Glutamatergic neuron (in vitro differentiated cells): ENCODE measurements around the gene MACROD1. TPM values are rescaled to one million over a fixed set of nuclear protein-coding genes. Genes with fewer than 3 reads are reported as not detected.

ENCODE experiments used
- DNase-seq: peaks from one replicate; pipeline ENCODE4 v3.0.0; 2022
- H3K27ac Mint-ChIP-seq: one replicate; pipeline ENCODE4 v1.8.0; 2020; ENCODE audit warnings: mild to moderate bottlenecking, mixed read lengths, inconsistent platforms; ENCODE audit not compliant: unreplicated experiment
- H3K27me3 Mint-ChIP-seq: one replicate; pipeline ENCODE4 v1.8.0; 2020; ENCODE audit warnings: mild to moderate bottlenecking, moderate library complexity, mixed read lengths, inconsistent platforms; ENCODE audit not compliant: unreplicated experiment
- H3K36me3 Mint-ChIP-seq: one replicate; pipeline ENCODE4 v1.8.0; 2020; ENCODE audit warnings: mild to moderate bottlenecking, mixed read lengths, inconsistent platforms; ENCODE audit not compliant: unreplicated experiment
- H3K4me1 Mint-ChIP-seq: one replicate; pipeline ENCODE4 v1.8.0; 2020; ENCODE audit warnings: mild to moderate bottlenecking, low read depth, mixed read lengths, inconsistent platforms; ENCODE audit not compliant: unreplicated experiment
- H3K4me3 Mint-ChIP-seq: one replicate; pipeline ENCODE4 v1.8.0; 2020; ENCODE audit warnings: mild to moderate bottlenecking, mixed read lengths, inconsistent platforms; ENCODE audit not compliant: unreplicated experiment
- H3K9me3 Mint-ChIP-seq: one replicate; pipeline ENCODE4 v1.8.0; 2020; ENCODE audit warnings: mild to moderate bottlenecking, moderate library complexity, mixed read lengths, inconsistent platforms; ENCODE audit not compliant: unreplicated experiment
- CTCF ChIP-seq: fragments of 200-600 bp; sonication (generic); IDR thresholded peaks from one replicate; pipeline ENCODE4 v1.5.0; 2021; ENCODE audit not compliant: partially characterized antibody, unreplicated experiment
- total RNA-seq: library from RNA; stranded (reverse); fragmentation: NEBNext Ultra II Directional; extraction: Animal tissue kit (Norgen Biotek cat#: 25700); gene quantifications from one replicate; pipeline ENCODE4 v1.2.1, GENCODE V29; 2021; ENCODE audit not compliant: unreplicated experiment

MACROD1 gene
- total RNA-seq, 1 donor from 2014 or later: 12.7 TPM

DNA sequence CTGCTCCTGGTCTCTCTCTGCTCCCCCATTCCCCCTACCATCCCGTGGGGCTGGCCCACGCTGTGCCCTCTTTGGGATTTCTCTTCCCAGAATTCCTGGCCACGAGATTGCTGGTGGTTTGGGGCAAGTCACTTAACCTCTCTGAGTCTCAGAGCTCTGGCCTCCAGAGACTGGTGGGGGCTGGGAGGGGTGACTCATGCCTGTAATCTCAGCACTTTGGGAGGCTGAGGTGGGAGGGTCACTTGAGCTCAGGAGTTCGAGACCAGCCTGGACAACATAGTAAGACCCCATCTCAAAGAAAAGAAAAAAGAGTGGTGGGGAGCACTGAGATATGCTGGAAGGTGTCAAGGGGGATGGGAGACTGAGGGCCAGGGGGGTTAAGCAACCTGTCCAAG, 161.3 kb downstream of the MACROD1 start:
- Mint-ChIP-seq H3K36me3 (no peaks in the 10 kb centered on the region), H3K9me3 (peaks cover 2% of the 10 kb centered on the region), H3K27ac (no peak overlapping the region), H3K4me3 (no peak overlapping the region), H3K4me1 (peaks cover 10% of the 10 kb centered on the region), H3K27me3 (peaks cover 17% of the 10 kb centered on the region)
- TF ChIP-seq CTCF: no peak
- no peak for DNase-seq

DNA sequence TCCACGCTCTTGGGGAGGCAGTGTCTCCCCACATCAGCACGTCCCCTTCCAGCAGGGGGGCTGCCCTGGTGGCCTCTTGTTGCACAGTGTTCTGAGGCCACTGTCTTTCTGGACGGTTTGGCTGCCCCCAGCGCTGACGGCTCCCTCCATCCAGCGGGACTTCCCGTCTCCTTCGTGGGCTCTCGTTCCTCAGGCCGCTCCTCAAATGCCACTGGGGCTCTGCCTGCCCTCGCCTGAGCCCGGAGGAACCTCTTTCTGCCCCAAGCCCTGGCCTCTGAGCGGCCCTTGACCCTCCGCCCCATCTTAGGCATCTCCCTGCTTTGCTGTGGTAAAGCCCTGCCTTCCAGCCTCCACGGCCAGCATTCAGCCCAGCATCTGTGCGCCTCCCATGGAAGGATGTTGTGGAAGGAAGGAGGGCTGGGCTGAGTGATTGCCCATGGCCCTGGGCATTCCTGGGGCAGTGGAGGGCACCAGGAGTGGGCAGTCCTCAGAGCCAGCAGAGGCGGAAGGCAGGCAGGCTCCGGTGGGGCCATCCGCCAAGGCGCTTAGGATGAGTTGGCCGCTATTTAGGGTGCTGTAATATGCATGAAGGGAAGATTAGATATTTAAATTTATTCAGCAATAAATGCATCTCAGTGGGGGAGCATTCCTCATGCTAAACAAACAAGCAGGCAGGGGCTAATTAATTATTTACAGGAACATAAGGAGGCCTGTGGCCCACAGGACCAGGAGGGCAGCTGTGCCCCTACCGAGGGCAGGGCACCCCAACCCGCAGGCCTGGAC, 161.9 kb downstream of the MACROD1 start:
- Mint-ChIP-seq H3K27me3 (peaks cover 17% of the 10 kb centered on the region), H3K27ac (no peak overlapping the region), H3K9me3 (peaks cover 2% of the 10 kb centered on the region), H3K4me3 (no peak overlapping the region), H3K36me3 (no peaks in the 10 kb centered on the region), H3K4me1 (peaks cover 10% of the 10 kb centered on the region)
- TF ChIP-seq CTCF: no peak
- peak; percentile 49 for DNase-seq

DNA sequence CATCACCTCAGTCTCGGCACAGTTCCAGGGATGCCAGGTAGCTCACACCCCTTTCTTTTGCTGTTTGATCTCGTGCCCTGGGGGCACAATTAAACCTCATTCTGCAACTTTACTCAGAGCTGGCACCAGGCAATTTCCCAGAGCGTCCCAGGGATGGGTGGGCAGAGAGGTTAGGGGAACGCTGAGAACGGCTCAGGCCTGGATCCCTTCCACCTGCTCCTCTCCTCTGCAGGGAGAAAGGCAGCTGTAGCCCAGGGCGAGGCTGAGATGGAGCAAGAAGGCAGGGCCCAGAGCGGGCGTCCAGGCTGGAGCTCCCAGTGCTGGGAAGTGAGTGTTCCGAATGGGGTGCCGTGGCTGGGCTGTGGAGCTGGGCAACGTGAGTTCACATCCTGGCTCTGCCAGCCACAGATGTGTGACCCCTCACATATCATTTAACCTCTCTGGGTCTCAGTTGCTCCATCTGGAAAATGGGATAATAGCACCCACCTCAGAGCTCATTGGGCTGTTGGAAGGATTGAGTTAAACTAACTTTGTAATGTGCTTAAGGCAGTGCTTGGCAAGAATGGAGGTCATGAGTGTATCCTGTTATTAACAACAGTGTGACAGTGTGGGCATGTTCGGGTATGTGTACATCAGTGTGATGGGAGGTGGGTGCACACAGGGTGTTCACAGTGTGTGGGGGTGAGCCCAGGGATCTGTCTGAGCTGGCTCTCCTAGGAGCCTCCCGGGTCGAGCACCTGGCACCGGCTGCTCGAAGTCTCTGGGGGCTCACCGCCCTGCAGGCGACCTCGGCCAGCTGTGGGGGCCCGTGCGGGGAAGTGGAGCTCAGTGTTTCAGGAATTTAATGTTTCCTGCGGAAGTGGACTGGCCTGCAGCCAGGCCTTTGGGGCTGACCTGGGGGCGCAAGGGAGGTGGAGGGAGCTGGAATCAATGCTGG, 164.2 kb downstream of the MACROD1 start:
- H3K36me3 Mint-ChIP-seq: no peaks in the 10 kb centered on the region
- peaks cover 2% of the 10 kb centered on the region for H3K9me3 Mint-ChIP-seq
- peaks cover 7% of the 10 kb centered on the region for H3K4me1 Mint-ChIP-seq
- no peak for TF ChIP-seq CTCF
- H3K27me3 Mint-ChIP-seq: peaks cover 17% of the 10 kb centered on the region
- H3K27ac Mint-ChIP-seq: no peak overlapping the region
- H3K4me3 Mint-ChIP-seq: peak overlapping the region; percentile 40
- peak; percentile 43 for DNase-seq

GRCh38 chr11:64000740-64001483, 165.0 kb downstream of the MACROD1 start:
- peaks cover 7% of the 10 kb centered on the region for H3K4me1 Mint-ChIP-seq
- peak; percentile 54 for TF ChIP-seq CTCF
- peaks cover 13% of the 10 kb centered on the region for H3K27me3 Mint-ChIP-seq
- no peaks in the 10 kb centered on the region for H3K36me3 Mint-ChIP-seq
- H3K27ac Mint-ChIP-seq: no peak overlapping the region
- no peak overlapping the region for H3K4me3 Mint-ChIP-seq
- H3K9me3 Mint-ChIP-seq: peaks cover 2% of the 10 kb centered on the region
- peak; percentile 43 for DNase-seq
